HL-60 (cell line): ENCODE results near the gene GRID2.

Experiments
- DNase-seq, 2 experiments: peaks; one replicate each; pipeline ENCODE4 v3.0.0-alpha.2; 2010 to 2020; ENCODE audit warnings: low read depth in 1 of 2, low spot score in 1 of 2
- H3K27ac ChIP-seq: fragments of 250-450 bp; sonication (Bioruptor Pico); replicated peaks from 2 replicates; pipeline ENCODE4 v1.5.1; 2020; ENCODE audit warnings: mild to moderate bottlenecking, moderate library complexity
- H3K27me3 ChIP-seq: fragments of 250-450 bp; sonication (Bioruptor Pico); 2 replicates; pipeline ENCODE4 v1.5.1; 2021; ENCODE audit warnings: mild to moderate bottlenecking, moderate library complexity; ENCODE audit not compliant: insufficient read depth, poor library complexity, severe bottlenecking
- H3K4me3 ChIP-seq: replicated peaks from 2 replicates; pipeline ENCODE4 v1.5.1; 2011; ENCODE audit warnings: mild to moderate bottlenecking, control low read depth, low read length; ENCODE audit not compliant: insufficient read depth
- CTCF ChIP-seq: IDR thresholded peaks from one replicate; pipeline ENCODE4 v1.5.1; 2011; ENCODE audit warnings: low read length, control low read depth, inconsistent platforms; ENCODE audit not compliant: insufficient read depth
- GABPA ChIP-seq: IDR thresholded peaks from 2 replicates; pipeline ENCODE4 v1.6.1; 2012; ENCODE audit warnings: low read depth
- POLR2AphosphoS5 ChIP-seq: IDR thresholded peaks from 2 replicates; pipeline ENCODE4 v1.6.1; 2012; ENCODE audit warnings: low read depth
- REST ChIP-seq: IDR thresholded peaks from 2 replicates; pipeline ENCODE4 v1.6.1; 2012; ENCODE audit warnings: low read depth; ENCODE audit not compliant: insufficient replicate concordance
- SPI1 ChIP-seq: IDR thresholded peaks from 2 replicates; pipeline ENCODE4 v1.6.1; 2012; ENCODE audit warnings: low read depth, mild to moderate bottlenecking, borderline replicate concordance

GRID2 gene

GRCh38 chr4:93698686-93699085, 1394.9 kb downstream of the GRID2 start:
- TF ChIP-seq CTCF (no peak), REST (no peak), GABPA (no peak), SPI1 (no peak), POLR2AphosphoS5 (no peak)

GRCh38 chr4:93700571-93700970, 1396.8 kb downstream of the GRID2 start:
- H3K27me3 ChIP-seq = no peaks in the 10 kb centered on the region
- TF ChIP-seq POLR2AphosphoS5 (no peak), CTCF (no peak), REST (no peak)
- DNase-seq = no peak
- H3K4me3 ChIP-seq = no peak overlapping the region
- H3K27ac ChIP-seq = no peak overlapping the region

More at GRCh38 chr4:93698686-93699085, 1394.9 kb downstream of the GRID2 start:
- H3K4me3 ChIP-seq = no peak overlapping the region
- DNase-seq = no peak
- H3K27me3 ChIP-seq = no peaks in the 10 kb centered on the region
- no peak overlapping the region for H3K27ac ChIP-seq

GRCh38 chr4:93710101-93710846, 1406.5 kb downstream of the GRID2 start:
- DNase-seq = peak in 1 of 2 experiments; percentile 3
- no peaks in the 10 kb centered on the region for H3K27me3 ChIP-seq
- no peak overlapping the region for H3K27ac ChIP-seq
- no peak overlapping the region for H3K4me3 ChIP-seq
- TF ChIP-seq REST (no peak), POLR2AphosphoS5 (no peak), CTCF (no peak), SPI1 (no peak), GABPA (no peak)
